Ovary (tissue), 3 donors: Measurements from ENCODE around the gene RALGPS1.

Source experiments
- POLR2A ChIP-seq: fragments of 450-650 bp; IDR thresholded peaks from one replicate; pipeline ENCODE4 v1.6.1; 2017; ENCODE audit warnings: antibody characterized with exemption, mild to moderate bottlenecking, moderate library complexity
- TF ChIP-seq, protein P1 (sequence below), 3 donors: fragments of 450-650 bp in 2 of 3; fragments of 200-600 bp in 1 of 3; IDR thresholded peaks; one replicate each; pipeline versions ENCODE4 v1.5.1 to v1.8.0; 2016 to 2022; ENCODE audit warnings: antibody characterized with exemption in 3 of 3, mild to moderate bottlenecking in 1 of 3
- donor health status: DM: no; HTN: no; CAD: no.

DNA sequence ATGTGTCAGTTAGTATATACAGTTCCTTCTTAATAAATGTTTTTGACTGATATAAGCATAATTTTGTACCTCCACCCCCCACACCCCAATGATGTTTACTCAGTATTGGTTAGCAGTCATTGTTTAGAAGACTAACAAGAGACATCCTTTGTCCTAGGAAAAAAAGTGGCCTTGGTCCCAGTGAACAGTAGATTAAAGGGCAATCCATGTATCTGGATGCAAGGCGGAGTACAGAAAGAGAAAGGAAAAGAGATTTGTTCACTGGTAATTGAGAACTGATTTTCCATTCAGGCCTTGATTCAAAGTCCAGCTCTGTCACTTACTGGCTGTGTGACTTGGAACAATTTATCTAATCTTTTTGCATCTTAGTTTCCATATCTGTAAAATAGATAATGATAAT lies 4.6 kb downstream of the RALGPS1 start:
- TF ChIP-seq, protein P1, sequence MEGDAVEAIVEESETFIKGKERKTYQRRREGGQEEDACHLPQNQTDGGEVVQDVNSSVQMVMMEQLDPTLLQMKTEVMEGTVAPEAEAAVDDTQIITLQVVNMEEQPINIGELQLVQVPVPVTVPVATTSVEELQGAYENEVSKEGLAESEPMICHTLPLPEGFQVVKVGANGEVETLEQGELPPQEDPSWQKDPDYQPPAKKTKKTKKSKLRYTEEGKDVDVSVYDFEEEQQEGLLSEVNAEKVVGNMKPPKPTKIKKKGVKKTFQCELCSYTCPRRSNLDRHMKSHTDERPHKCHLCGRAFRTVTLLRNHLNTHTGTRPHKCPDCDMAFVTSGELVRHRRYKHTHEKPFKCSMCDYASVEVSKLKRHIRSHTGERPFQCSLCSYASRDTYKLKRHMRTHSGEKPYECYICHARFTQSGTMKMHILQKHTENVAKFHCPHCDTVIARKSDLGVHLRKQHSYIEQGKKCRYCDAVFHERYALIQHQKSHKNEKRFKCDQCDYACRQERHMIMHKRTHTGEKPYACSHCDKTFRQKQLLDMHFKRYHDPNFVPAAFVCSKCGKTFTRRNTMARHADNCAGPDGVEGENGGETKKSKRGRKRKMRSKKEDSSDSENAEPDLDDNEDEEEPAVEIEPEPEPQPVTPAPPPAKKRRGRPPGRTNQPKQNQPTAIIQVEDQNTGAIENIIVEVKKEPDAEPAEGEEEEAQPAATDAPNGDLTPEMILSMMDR (IDR thresholded peaks at IDR 0.05) = no peak
- TF ChIP-seq POLR2A = no peak
